ENCODE measurements around the gene PITPNC1.

Gene PITPNC1

DNA sequence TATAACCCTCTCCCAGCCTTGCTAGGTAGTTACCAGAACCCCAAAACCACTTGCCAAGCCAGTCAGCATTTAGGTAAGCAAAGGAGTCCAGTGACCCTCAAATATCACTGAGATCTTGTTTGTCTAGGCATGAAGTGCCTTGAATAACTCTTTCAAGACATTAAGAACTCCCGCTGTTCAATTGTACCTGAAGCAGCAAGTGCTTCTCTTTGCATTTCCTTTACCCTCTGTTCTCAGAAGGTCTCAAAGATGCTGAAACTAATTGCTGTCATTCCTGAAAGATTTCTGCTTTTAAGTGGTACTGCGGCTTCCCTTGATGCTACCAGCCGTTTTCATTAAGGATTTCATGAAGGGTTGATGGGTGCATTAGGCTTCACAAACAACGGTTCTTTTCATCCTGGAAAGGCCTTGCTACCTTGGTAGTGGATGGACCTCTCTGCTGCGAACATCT lies 142.7 kb downstream of the PITPNC1 start:
- DNase-seq = no peak

DNA sequence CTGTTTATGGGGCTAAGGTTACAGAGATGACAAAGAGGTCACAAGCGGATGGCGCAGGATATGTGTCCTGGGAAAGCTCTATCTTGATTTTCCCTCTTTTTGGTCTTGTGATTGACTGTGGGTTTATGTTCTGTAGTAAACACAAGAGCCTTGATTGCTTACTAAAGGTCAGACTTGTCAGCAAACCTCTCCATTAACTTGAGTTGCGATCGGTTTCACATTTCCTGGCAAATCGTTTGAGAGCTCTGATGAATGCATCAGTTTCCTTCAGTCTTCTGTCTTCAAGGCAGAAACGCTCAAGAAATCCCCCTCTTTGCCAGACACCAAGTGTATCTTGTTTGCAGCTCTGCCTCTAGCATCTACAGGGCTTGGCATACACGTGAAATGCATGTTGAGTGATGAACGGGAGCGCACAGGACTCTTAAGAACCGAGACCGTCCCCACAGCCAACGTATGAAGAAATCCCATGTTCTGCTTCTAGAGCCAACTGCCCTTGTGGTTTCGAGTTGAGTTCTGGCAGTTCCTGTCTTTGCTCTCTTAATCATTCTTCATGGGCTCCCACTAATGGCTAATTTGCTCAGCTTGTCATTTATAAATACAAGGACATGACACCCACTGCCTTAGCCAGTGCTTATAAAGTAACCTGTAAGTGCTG lies 143.3 kb downstream of the PITPNC1 start:
- DNase-seq = no peak

DNA sequence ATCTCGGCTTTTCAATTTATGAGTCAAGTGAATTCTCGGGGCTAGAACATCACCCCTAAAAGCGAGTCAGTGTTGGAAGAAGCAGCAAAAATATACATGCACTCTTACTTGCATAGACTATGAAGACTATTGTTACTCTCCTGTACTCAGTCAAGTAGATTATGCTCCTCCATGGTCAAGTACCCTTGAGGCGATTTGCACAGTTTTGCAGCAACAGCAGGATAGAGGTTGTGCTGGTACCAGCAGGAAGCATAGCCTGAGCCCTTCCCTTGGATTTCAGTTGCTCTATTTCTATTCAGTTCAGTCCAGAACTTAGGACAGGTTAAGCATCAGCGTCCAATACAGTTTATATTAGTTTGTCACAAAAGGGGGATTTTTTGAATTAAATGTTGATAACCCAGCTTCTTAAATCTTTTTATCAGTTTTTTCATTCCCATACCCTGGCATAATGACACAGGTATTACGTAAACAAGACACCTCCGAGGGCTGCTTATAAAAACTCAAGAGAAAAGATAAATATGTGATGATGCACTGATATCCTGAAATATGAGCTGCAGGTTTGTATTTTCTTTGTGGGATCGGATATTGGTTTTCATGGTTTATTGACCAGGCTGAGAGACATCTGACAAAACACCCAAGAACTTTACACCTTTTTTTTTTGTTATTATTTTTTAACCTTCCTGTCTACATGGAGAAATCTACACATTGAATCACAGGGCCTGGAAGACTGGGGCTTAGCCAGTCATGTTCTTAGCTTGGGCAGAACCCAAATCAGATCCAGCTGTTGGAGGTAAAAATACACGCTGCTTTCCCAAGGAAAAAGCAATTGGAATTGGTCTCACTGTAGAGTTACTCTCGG lies 144.1 kb downstream of the PITPNC1 start:
- no peak for DNase-seq

DNA sequence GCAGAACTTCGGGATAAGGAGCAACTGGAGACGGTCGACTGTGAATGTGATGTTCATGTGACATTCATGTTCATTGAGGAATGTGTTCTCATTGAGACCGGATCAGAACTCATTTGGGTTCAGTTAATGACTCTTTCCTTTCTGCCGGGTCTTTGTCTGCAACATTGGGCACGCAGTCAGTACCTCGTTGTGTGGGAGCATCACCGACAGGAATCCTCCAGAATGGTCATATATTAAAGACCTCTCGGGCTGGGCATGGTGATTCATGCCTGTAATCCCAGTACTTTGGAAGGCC lies 144.6 kb downstream of the PITPNC1 start:
- no peak for DNase-seq

DNA sequence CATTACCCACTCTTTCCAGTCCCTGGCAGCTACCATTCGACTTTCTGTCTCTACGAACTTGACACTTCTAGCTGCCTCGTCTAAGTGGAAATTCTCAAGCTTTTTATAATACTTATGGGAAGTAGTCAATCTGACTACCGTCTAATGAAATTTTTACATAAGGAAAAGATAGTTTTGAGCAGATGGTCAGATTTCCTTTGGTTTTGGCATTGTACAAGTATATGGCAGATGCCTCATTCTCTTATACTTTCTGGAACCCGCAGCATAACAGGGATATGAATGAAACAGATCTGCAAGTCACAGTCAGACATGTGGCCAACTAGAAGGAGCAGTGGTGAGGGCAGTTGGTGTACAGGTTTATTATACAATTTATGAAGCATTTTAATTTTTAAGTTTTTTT lies 146.0 kb downstream of the PITPNC1 start:
- no peak for DNase-seq

DNA sequence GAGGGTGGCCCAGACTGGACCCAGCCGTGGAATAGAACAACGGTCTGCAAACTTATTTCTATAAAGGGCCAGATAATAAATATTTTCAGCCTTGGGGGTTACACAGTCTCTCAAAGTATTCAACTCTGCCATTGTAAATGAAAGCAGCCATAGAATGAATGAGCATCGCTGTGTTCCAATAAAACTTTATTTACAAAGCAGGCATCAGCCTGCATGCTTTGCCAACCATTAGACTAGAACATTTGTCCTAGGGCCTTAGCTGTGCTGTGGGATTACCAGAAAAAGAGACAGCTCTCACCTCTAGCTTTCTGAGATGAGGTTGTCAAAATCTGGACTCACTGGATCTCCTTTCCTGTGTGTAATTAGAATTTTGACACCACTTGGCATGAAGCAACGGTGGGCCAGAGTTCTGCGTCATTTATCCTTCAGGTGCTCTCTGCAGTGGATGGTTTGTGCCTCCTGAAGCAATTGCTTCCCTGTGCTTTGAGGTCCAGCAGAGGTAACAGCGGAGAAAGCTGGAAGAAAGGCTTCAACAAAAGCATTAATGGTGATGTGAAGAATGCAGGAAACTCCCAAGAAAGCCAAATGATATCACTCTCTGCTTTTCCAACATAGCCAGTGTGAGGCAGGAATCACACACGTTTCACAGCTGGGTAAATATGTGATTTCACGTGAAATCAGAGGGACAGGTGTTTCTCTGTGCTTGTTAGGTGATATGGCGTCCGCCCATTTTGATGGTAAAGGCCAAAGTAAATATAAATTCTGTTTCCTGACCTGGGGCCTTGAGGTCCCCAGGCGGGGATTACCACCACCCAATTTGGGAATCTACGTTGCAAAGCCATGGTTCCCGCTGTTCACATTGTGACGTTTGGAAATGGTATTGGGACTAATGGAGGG lies 148.4 kb downstream of the PITPNC1 start:
- no peak for DNase-seq

DNA sequence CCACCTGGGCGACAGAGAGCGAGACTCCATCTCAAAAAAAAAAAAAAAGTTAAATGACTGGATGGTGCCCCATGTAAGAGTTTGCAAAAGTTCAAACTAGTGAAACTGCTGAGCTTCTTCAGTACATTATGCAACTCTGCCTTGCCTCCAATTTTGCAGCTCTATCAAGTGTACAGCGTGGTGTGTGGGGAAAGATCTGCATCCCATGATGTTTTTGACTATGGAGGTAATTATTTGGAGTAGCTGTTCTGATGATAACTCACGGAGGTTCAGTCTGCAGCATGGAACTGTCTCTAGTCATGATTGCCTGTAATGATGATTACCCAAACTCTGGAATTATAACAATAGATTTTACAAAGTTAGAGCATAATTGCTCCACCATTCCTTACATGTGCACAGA lies 149.6 kb downstream of the PITPNC1 start:
- DNase-seq = no peak

DNA sequence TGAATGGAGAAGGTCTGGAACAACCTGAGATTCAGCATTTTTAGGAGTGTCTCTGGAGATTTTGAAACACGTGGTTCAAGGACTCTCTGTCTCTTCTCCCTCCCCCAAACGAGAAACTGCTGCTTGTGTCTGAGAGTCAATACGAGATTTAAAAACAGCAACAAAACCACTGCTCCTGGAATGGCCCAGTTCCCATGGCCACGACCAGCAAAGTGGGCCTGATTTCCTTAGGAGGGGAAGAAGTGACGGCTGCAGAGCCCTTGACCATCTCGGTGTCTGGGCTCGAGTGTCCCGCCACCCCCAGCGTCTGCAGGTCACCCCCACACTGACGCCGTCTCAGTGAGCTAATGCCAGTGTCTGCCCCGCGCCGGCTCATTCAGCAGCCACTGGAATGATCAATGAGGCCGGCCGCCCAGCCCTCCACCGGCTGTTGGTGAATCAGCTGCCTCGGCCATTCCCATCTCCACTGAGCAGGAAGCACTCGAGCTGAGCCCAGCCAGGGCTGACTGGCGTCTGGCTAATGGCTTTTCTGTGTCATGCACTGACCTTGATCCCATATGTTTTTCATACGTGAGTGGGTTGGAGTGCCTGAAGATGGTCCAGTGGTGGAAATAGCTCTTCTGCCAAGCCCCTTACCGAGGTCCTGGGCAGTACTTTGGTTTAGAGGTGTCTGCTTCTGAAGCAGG lies 151.8 kb downstream of the PITPNC1 start:
- no peak for DNase-seq

DNA sequence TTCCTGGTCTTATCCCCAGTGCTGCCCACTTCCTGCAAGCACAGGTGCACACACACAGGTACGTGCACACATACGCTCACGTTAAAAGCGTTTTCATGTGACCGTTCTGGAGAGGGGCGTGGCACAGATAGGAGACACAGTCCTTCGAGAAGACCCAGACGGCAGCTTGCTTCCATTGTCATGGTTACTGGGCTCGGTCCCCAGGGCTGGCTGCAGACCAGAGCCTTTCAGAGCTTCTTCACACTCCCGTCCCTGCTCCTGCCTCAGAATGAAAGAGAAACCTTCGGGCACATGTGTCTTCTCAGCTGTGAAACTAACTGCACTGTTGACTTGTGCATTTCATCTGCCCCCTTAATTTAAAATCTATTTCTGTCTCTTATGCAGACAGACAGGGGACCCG lies 154.2 kb downstream of the PITPNC1 start:
- no peak for DNase-seq

DNA sequence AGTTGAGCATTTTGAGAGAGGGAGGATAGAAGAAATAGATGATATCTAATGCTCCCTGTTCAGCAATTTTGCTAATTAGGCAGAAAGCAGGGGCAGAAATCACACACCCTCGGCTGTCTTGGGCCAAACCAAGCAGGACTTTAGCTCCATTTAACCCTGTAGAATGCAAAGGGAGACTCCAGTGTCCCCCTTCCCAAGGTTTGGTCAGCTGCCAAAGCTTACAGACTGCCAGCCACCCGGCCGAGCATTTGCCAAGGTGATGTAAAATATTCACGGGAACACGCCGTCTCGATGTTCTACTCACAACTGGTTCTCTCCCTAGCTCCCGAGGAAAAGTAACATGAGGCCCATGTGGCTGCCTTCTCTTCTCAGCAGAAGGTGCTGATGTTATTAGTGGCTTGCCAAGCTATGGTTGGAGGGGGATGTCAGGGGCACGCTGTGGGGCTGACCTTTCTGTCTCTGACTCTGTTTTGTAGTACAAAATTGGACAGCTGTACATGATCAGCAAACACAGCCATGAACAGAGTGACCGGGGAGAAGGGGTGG lies 155.3 kb downstream of the PITPNC1 start:
- no peak for DNase-seq

DNA sequence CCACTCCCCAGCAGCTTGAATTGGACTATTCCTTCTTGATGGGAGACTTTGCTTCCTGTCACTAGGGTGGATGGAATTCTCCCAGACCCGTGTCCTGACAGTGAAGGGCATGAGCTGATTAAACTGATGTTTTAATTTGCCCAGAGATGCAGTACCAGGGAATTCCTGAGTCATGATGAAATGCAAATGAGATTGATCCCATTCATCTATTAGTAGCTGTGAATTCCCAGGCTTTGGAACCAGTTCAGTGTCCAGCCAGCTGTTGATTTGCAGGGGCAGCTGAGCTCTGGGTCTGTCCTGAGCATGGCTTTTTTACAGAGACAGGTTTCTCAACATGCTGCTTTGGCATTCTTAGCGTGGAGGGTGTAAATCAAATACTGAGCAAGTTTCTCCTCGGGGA lies 157.9 kb downstream of the PITPNC1 start:
- no peak for DNase-seq

DNA sequence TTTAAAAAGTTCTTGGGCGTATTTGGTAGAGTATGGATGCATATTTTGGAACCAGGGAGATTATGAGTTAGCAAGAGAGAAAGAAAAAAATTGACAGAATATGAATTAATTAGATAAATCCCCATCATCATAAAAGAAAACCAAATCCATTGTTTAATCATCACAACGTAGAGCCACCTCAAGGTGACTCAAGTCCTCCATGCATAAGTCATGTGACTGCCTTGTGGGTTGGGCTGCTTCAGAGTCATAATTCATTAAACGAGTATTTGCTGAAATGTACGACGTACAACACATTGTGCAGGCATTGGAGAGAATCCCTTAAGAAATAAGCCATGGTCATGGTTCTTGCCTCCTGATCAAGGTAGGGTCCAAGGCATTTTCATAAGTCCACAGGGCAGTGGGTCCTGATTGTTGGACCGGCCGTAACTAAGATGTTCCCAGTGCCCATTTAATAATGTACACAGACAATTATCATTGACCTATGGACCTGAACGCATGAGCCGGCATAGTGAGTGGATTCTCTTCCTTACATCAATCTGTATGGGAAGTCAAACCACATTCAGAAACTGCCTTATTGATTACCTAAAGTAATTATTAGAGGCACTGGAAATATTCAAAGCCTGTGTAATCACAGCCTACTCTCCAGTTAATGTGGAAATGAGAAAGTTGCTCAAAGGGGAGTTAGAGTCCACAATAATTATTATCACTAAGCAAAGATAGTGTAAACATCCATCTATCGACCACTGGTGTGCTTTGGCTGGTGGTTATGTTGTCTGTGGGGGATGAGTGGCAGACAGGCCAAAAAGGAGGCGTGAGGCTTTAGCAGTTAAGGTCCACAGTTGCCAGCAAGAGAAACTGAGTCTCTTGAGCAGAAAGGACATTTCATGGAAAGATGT lies 165.4 kb downstream of the PITPNC1 start:
- DNase-seq = no peak

DNA sequence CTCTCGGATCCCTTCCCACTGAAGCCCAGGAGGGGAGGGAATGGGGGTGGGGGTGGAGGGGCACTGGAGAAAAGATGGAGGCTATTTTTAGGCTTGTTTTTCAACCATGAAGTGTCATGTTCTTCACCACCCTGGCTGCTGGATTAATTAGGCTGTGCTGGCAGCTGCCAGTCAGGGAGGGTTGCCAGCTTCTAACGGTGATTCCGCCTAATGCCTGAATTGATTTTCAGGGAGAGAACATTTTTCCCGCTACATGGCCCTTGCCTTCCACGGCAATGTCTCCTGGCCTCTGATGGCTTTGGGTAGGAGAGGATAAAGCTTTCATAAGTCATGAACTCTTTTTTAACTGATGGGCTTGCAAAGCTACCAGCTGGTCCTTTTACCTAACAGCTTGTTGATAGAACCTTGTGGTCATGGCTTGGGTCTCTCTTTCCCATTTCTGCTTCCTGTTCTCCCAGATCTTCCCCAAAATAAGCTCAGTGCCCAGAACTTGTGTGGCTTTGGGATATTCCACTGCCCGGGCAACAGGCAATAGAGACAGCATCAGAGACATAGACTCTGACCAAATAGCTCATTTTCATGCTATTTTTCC lies 167.4 kb downstream of the PITPNC1 start:
- no peak for DNase-seq

DNA sequence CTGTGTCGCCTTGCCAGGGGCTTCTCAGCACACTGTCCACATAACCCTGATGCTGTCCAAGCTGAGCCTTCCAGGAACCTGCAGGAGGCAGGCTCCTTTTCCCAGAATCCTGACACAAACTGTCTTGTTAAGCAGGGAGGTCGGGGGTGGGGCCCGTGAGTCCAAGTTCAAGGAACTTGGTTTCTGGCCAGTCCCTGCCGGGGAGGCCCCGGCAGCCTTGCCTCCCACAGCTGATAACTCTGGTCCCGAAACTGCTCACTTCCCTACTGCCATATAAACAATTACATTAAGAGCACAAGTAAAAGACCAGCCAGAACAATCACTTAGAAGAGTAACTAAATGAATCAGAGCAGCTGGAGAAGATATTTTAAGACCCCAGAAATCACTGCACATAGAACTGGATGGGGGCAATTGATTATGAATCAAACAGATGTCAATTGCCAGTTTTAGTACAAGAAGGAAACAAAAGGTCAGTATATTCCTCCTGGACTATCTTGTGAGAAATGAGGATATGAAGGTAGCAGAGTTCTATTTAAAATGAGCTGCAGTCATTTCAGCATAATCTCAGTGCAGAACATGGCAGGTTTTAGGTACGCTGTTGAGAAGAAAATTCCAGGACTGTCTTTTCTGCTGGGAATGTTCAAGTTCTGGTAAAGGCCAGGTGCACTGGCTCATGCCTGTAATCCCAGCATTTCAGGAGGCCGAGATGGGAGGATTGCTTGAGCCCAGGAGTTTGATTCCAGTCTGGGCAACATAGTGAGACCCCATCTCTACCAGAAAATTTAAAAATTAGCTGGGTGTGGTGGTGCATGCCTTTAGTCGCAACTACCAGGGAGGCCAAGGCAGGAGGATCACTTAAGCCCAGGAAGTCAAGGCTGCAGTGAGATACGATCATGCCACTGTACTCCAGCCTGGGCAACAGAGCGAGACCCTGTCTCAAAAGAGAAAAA lies 169.8 kb downstream of the PITPNC1 start:
- no peak for DNase-seq

DNA sequence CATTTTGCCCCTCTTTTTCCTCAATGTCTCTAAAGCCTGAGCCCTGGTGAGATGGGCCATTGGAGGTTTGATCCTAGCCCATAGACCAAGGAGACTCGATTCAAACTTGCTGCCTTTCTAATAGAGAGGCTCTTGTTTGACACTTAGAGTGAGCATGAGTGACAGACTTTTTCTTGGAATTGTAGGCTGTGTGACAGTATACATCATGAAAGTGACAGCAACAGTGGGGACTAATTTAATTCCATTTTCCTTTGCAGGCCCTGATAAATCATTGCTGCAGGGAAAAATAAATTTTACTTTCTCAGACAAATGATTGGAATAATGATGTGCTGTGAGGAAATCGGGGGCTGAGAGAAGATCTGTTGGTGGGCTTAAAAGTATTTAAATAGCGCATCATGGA lies 171.6 kb downstream of the PITPNC1 start:
- DNase-seq = no peak

DNA sequence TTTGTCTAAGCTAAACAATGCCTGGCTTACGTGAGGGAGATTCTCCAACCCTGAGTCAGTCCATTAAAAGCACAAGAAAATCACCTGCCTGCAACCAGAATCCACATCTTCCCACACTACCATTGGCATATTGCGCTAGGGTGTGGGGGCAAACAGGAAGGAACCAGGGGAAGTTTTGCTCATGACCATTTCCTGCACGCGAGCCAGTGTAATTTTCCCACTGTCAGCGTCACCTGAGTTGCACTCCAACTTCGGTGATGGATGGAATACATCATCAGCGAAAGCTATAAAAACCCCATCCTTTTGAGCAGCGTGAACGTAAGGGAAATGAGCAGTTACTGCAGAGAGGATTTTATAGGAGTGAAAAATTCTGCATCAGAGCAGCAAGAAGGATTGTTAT lies 172.7 kb downstream of the PITPNC1 start:
- DNase-seq = no peak

DNA sequence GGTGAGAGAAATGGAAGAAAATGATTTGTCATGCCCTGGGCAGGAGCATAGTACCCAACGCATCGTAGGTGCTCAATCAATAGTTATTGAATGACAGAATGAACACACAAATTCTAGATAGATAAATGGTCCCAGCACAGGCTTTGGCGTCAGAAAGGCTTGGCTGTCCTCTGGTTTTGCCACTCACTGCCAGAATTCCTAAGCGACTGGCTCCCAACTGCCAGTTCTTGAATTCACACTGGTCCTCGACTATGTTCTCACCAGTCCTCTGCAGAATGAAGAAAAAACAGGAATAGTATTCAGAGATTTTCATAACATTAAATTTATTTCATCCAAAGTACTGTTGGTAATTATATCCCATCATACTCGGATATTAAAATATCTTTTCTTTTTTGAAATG lies 177.6 kb downstream of the PITPNC1 start:
- DNase-seq = peak; percentile 24

DNA sequence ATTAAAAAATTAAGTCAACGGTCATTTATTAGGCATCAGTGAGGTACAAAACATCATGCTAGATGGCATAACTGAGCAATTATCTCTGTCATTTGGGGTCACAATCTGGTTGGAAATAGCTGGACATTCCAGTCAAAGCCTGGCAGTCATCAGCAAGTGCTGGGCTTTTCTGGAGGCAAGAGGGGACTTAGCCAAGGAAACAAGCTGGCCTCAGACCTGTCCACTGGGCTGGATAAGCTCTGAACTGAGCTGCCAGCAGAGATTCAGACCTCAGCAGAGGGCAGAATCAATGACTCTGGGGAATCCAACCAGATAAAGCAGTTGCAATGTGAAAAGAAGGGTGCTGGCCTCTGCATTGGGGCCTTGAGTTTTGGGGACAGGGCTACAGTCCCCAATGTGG lies 178.8 kb downstream of the PITPNC1 start:
- peak; percentile 49 for DNase-seq

DNA sequence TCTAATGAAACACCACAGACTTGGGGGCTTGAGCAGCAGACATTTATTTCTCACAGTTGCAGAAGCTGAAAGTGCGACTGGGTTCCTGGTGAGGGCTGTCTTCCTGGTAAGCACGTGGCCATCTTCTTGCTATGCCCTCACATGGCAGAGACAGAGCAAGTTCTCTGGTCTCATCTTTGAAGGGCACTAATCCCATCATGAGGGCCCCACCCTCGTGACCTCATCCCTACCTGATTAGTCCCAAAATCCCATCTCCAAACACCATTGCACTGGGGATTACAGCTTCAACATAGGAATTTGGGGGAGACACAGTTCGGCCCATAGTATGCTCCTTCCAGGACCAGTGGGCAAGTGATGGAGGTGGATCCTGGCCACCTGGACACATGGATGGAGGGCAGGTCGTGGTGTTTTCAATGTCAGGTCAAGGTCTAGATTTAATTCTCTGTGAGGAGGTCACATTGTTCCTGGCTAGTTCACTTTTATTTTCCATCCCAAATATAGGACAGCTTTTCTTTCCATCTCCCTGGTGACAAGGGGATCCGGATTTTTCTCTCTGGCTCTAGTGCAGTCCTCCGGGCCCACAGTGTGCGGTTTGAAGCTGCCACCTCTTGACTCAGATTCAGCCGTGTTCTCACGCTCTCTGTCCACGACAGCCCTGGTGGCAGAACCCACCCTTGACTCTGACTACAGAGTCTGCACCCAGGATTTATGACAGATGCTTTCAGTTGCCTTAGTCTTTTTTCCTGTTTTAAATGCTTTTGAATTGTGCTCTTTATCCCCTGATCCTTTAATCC lies 180.2 kb downstream of the PITPNC1 start:
- peak; percentile 30 for DNase-seq

Data from activated CD8-positive, alpha-beta memory T cell treated with anti-CD3 and anti-CD28 coated beads for 24 hours (primary cell).